HepG2 (cell line): ENCODE measurements around the gene PSAPL1. TPM values are rescaled to one million over a fixed set of nuclear protein-coding genes. Genes with fewer than 3 reads are reported as not detected.

Experiments
- ATAC-seq: fragments of 200-7000 bp; cut with Tn5 transposase; 3 replicates; pipeline ENCODE4 v1.9.1; 2020; ENCODE audit warnings: mild to moderate bottlenecking, moderate library complexity
- BruUV-seq: library from RNA; stranded (reverse); fragments of 400-500 nt; replicated peaks from 2 replicates; lab custom pipeline; 2021; lab: Mats Ljungman, UMichigan
- CTCF ChIA-PET: fragments of 300-600 bp; formaldehyde crosslinking; extraction: SDS; loops from one replicate; lab custom pipeline; 2021; ENCODE audit warnings: low total read pairs, inconsistent platforms, low intra/inter-chr PET ratio; lab: Yijun Ruan, JAX
- POLR2A ChIA-PET: fragments of 350-600 bp; sonication (Branson Sonifier 250); formaldehyde crosslinking; loops from one replicate; lab custom pipeline; 2020; ENCODE audit warnings: antibody characterized with exemption, inconsistent platforms; lab: Yijun Ruan, JAX
- DNase-seq: peaks from one replicate; pipeline ENCODE4 v3.0.0-alpha.2; 2015; ENCODE audit warnings: low spot score
- FAIRE-seq: peaks from 3 replicates; lab custom pipeline; 2011; peaks lifted over from hg19 to GRCh38; lab: Jason Lieb, UNC
- H2AFZ ChIP-seq: one replicate; pipeline ENCODE4 v1.6.1; 2011; ENCODE audit warnings: low read length, inconsistent platforms
- H3K27ac ChIP-seq: fragments of 300-600 bp; 3 replicates; pipeline ENCODE4 v1.8.0; 2011; ENCODE audit warnings: mixed run types, mild to moderate bottlenecking, mixed read lengths, low read length, inconsistent platforms; ENCODE audit not compliant: insufficient read depth; ENCODE audit errors: extremely low read length
- H3K27me3 ChIP-seq, 2 experiments: fragments of 200-600 bp in 1 of 2; 2 replicates in 1 of 2; 3 replicates in 1 of 2; pipeline versions ENCODE4 v1.6.0 to v1.8.0; 2011; ENCODE audit warnings: low read length in 2 of 2, mild to moderate bottlenecking in 2 of 2, moderate library complexity in 2 of 2, inconsistent platforms in 1 of 2; ENCODE audit not compliant: insufficient read depth in 2 of 2, control insufficient read depth in 1 of 2
- H3K36me3 ChIP-seq, 2 experiments: fragments of 200-600 bp in 1 of 2; replicated peaks in 1 of 2; 2 replicates in 1 of 2; 3 replicates in 1 of 2; pipeline versions ENCODE4 v1.5.1 to v1.8.0; 2011; ENCODE audit warnings: low read length in 2 of 2, inconsistent platforms in 1 of 2; ENCODE audit not compliant: insufficient read depth in 2 of 2, control insufficient read depth in 1 of 2
- H3K4me1 ChIP-seq: 2 replicates; pipeline ENCODE4 v1.5.1; 2012; ENCODE audit warnings: low read length, inconsistent platforms; ENCODE audit not compliant: insufficient read depth
- H3K4me2 ChIP-seq: 2 replicates; pipeline ENCODE4 v1.6.0; 2011; ENCODE audit warnings: low read depth, low read length, inconsistent platforms
- H3K4me3 ChIP-seq, 3 experiments: fragments of 200-600 bp in 1 of 3; sonication (generic), shearing (Covaris generic) in 1 of 3; replicated peaks in 1 of 3; 2 replicates each; pipeline ENCODE4 v1.5.1; 2011 to 2016; ENCODE audit warnings: low read length in 3 of 3, inconsistent platforms in 2 of 3, low read depth in 2 of 3, mild to moderate bottlenecking in 2 of 3, control low read depth in 1 of 3, mixed read lengths in 1 of 3; ENCODE audit not compliant: insufficient read depth in 1 of 3
- H3K79me2 ChIP-seq: one replicate; pipeline ENCODE4 v1.6.1; 2011; ENCODE audit warnings: low read length, inconsistent platforms; ENCODE audit not compliant: insufficient read depth
- H3K9ac ChIP-seq: 2 replicates; pipeline ENCODE4 v1.6.0; 2011; ENCODE audit warnings: mild to moderate bottlenecking, low read depth, low read length, inconsistent platforms; ENCODE audit not compliant: insufficient read depth
- H3K9me3 ChIP-seq: 2 replicates; pipeline ENCODE4 v1.5.1; 2012; ENCODE audit warnings: mild to moderate bottlenecking, low read length
- H4K20me1 ChIP-seq: 2 replicates; pipeline ENCODE4 v1.6.0; 2011; ENCODE audit warnings: inconsistent platforms, mild to moderate bottlenecking, low read length, moderate library complexity; ENCODE audit not compliant: insufficient read depth
- AGO2 ChIP-seq: fragments of 200-400 bp; formaldehyde crosslinking; optimal IDR thresholded peaks from 2 replicates; pipeline ENCODE3; 2017; ENCODE audit warnings: mild to moderate bottlenecking, low read depth, low read length, moderate library complexity
- FUBP1 ChIP-seq: sonication (generic); formaldehyde crosslinking; IDR thresholded peaks from 2 replicates; pipeline ENCODE4 v1.5.1; 2020; ENCODE audit warnings: missing genetic modification reagents, mild to moderate bottlenecking, borderline replicate concordance
- PRMT3 ChIP-seq: sonication (generic); formaldehyde crosslinking; IDR thresholded peaks from 2 replicates; pipeline ENCODE4 v1.8.1; 2022; ENCODE audit warnings: low read depth, mild to moderate bottlenecking, moderate library complexity, missing genetic modification reagents, borderline replicate concordance
- RAD21 ChIP-seq: fragments of 450-650 bp; formaldehyde crosslinking; IDR thresholded peaks from 2 replicates; pipeline ENCODE4 v1.5.0; 2020; ENCODE audit warnings: mild to moderate bottlenecking
- SRSF4 ChIP-seq: fragments of 200-400 bp; formaldehyde crosslinking; IDR thresholded peaks from one replicate; pipeline ENCODE4 v1.6.1; 2018; ENCODE audit warnings: mild to moderate bottlenecking, low read depth, low read length, moderate library complexity; ENCODE audit not compliant: poor library complexity, severe bottlenecking
- ZBTB21 ChIP-seq: sonication (generic); formaldehyde crosslinking; IDR thresholded peaks from 2 replicates; pipeline ENCODE4 v1.4.0; 2020; ENCODE audit warnings: missing genetic modification reagents
- ZNF205 ChIP-seq: IDR thresholded peaks from 2 replicates; pipeline ENCODE4 v1.6.1; 2018; ENCODE audit warnings: missing biosample characterization, missing genetic modification reagents
- ZNF557 ChIP-seq: sonication (generic); formaldehyde crosslinking; IDR thresholded peaks from 2 replicates; pipeline ENCODE4 v1.4.0; 2020; ENCODE audit warnings: missing genetic modification reagents
- ZNF850 ChIP-seq: sonication (generic); formaldehyde crosslinking; conservative IDR thresholded peaks from 2 replicates; pipeline ENCODE4 v1.9.0; 2021; ENCODE audit warnings: mild to moderate bottlenecking, missing genetic modification reagents
- WGBS: methylation state at CpG from one replicate; pipeline ENCODE4 v1.1.6; 2017; ENCODE audit warnings: low lambda C conversion rate; 5-methylcytosine and 5-hydroxymethylcytosine counted together
- in situ Hi-C: cut with HindIII; loops from 2 replicates; pipeline ENCODE4 v1.10.0; 2017; ENCODE audit warnings: low pct_unique_long_range_greater_than_20kb; ENCODE audit not compliant: extremely low pct_ligation_motif_present
- intact Hi-C: fragments of 100-400 bp; cut with micrococcal nuclease; formaldehyde crosslinking; loops from one replicate; pipeline ENCODE4 v1.10.0; 2022; ENCODE audit not compliant: unreplicated experiment
- polyA plus RNA-seq, 8 experiments: library from polyadenylated mRNA; depleted of rRNA in 3 of 8; stranded (reverse) in 7 of 8; unstranded in 1 of 8; fragments of >200 nt; fragmentation: Illumina TruSeq in 4 of 8; extraction: Trizol in 4 of 8; gene quantifications; 2 replicates each; pipeline versions ENCODE4 v1.2.1 to v1.2.3, GENCODE V29; 2011 to 2016; ENCODE audit warnings: low read depth in 4 of 8, missing spikeins in 1 of 8, mixed read lengths in 1 of 8; ENCODE audit not compliant: insufficient read depth in 1 of 8
- total RNA-seq, 5 experiments: library from RNA; depleted of rRNA; stranded (reverse); fragments of >200 nt; fragmentation: Illumina TruSeq; extraction: Trizol; gene quantifications; 2 replicates each; pipeline ENCODE4 v1.2.3, GENCODE V29; 2016; ENCODE audit warnings: low read depth in 1 of 5
- TF ChIP-seq, protein P1 (sequence below): sonication (generic); formaldehyde crosslinking; IDR thresholded peaks from 2 replicates; pipeline ENCODE4 v1.5.0; 2020; ENCODE audit warnings: missing genetic modification reagents, mild to moderate bottlenecking, borderline replicate concordance
- TF ChIP-seq, protein P2 (sequence below): sonication (generic); formaldehyde crosslinking; IDR thresholded peaks from 2 replicates; pipeline ENCODE4 v1.5.0; 2020; ENCODE audit warnings: missing genetic modification reagents
- TF ChIP-seq, protein P3 (sequence below): IDR thresholded peaks from 2 replicates; pipeline ENCODE4 v1.6.1; 2012; ENCODE audit warnings: low read depth, low read length, improper control_type of control experiment

PSAPL1 gene
- total and polyA plus RNA-seq, 2 of the 13 experiments (the other 11 are each of a cell fraction or from before 2014, with no cell fraction given), result 0.02 to 0.16 TPM

DNA sequence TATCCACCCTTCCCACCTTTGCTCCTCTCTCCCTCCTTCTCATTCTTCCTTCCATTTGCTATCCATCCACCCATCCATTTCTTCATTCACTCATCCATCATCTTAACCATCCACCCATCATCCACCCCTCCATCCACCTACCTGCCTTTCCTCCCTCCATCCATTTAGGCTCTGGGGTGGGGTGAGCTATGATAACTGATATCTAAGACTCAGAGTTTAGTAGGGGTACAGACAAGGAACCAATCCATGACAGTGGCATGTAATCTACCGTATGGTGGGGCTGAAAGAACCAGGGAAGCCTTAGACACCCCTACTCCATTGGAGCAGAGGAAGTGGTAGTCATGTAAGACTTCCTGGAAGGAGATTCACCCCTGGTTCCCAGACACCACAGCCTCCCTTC lies 23.2 kb downstream of the PSAPL1 start:
- Histone ChIP-seq H3K4me2 (no peak overlapping the region), H2AFZ (no peak overlapping the region), H3K9ac (no peak overlapping the region), H3K4me3 (no peak overlapping the region), H3K27me3 (no peaks in the 10 kb centered on the region; a peak in 1 of 5 replicates), H3K79me2 (no peaks in the 10 kb centered on the region), H3K9me3 (peaks cover 14% of the 10 kb centered on the region; the same call in 1 of the 2 replicates), H3K4me1 (no peaks in the 10 kb centered on the region)
- ATAC-seq, result no peak
- no TSS peak for BruUV-seq
- CTCF ChIA-PET, result no interaction called here
- no peak for TF ChIP-seq ZBTB21 (CRISPR knock-in tag)
- TF ChIP-seq SRSF4, result no peak
- TF ChIP-seq ZNF850 (CRISPR knock-in tag), result no peak
- TF ChIP-seq, all 625 proteins: peak for 0
- POLR2A ChIA-PET, result no interaction called here
- WGBS, result 0% methylated on average over 1 of the region's 1 CpG
- intact Hi-C loops (no loop called here), in situ Hi-C loops (no loop called here)
- no peak overlapping the region for H3K27ac ChIP-seq
- H4K20me1 ChIP-seq, result no peaks in the 10 kb centered on the region
- DNase-seq, result no peak
- H3K36me3 ChIP-seq, result no peaks in the 10 kb centered on the region
- FAIRE-seq, result no peak

GRCh38 chr4:7410446-7410845 lies 24.3 kb downstream of the PSAPL1 start:
- no peak overlapping the region for H3K27ac ChIP-seq
- ATAC-seq, result no peak
- no peak for TF ChIP-seq FUBP1 (CRISPR knock-in tag)
- TF ChIP-seq ZNF205 (CRISPR knock-in tag), result no peak
- TF ChIP-seq, protein P1, sequence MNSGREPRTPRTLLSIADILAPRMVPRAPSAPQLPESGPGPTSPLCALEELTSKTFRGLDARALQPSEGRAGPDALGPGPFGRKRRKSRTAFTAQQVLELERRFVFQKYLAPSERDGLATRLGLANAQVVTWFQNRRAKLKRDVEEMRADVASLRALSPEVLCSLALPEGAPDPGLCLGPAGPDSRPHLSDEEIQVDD (CRISPR knock-in tag), result no peak
- TF ChIP-seq PRMT3 (CRISPR knock-in tag), result no peak
- TF ChIP-seq, protein P2, sequence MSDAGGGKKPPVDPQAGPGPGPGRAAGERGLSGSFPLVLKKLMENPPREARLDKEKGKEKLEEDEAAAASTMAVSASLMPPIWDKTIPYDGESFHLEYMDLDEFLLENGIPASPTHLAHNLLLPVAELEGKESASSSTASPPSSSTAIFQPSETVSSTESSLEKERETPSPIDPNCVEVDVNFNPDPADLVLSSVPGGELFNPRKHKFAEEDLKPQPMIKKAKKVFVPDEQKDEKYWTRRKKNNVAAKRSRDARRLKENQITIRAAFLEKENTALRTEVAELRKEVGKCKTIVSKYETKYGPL (CRISPR knock-in tag), result no peak
- TF ChIP-seq, protein P3, sequence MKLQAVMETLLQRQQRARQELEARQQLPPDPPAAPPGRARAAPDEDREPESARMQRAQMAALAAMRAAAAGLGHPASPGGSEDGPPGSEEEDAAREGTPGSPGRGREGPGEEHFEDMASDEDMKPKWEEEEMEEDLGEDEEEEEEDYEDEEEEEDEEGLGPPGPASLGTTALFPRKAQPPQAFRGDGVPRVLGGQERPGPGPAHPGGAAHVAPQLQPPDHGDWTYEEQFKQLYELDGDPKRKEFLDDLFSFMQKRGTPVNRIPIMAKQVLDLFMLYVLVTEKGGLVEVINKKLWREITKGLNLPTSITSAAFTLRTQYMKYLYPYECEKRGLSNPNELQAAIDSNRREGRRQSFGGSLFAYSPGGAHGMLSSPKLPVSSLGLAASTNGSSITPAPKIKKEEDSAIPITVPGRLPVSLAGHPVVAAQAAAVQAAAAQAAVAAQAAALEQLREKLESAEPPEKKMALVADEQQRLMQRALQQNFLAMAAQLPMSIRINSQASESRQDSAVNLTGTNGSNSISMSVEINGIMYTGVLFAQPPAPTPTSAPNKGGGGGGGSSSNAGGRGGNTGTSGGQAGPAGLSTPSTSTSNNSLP, result no peak
- TF ChIP-seq AGO2, result no peak
- TF ChIP-seq ZNF557 (CRISPR knock-in tag), result no peak
- no peak for TF ChIP-seq RAD21 (CRISPR knock-in tag)
- H3K9me3 ChIP-seq, result peaks cover 14% of the 10 kb centered on the region; the same call in 1 of the 2 replicates
- no peaks in the 10 kb centered on the region; a peak in 1 of 5 replicates for H3K27me3 ChIP-seq
- intact Hi-C loops, result no loop called here
- in situ Hi-C loops, result no loop called here
- BruUV-seq, result no TSS peak
- H2AFZ ChIP-seq, result no peak overlapping the region
- WGBS, result 73% methylated on average over 1 of the region's 1 CpG
- no peak overlapping the region for H3K4me2 ChIP-seq
- no peak for FAIRE-seq
- no peaks in the 10 kb centered on the region for H3K4me1 ChIP-seq
- ChIA-PET CTCF (no interaction called here), POLR2A (no interaction called here)
- no peak overlapping the region for H3K9ac ChIP-seq
- DNase-seq, result no peak
- H3K36me3 ChIP-seq, result no peaks in the 10 kb centered on the region
- no peaks in the 10 kb centered on the region for H3K79me2 ChIP-seq
- no peaks in the 10 kb centered on the region for H4K20me1 ChIP-seq
- no peak overlapping the region for H3K4me3 ChIP-seq
